Calu3 (cell line): Measurements from ENCODE around the gene RMND5A. TPM values are rescaled to one million over a fixed set of nuclear protein-coding genes. Genes with fewer than 3 reads are reported as not detected.

Experiments used
- BruUV-seq: library from RNA; stranded (reverse); fragments of 400-500 nt; replicated peaks from 2 replicates; lab custom pipeline; 2021; lab: Mats Ljungman, UMichigan
- CTCF ChIA-PET: fragments of 300-600 bp; sonication (Branson Sonifier 250); formaldehyde crosslinking; loops from one replicate; lab custom pipeline; 2022; ENCODE audit warnings: antibody characterized with exemption; lab: Charles Lee
- DNase-seq: peaks from one replicate; pipeline ENCODE4 v3.0.0; 2022
- H3K27ac Mint-ChIP-seq: one replicate; pipeline ENCODE4 v1.8.0; 2022; ENCODE audit warnings: mixed read lengths; ENCODE audit not compliant: unreplicated experiment
- H3K27me3 Mint-ChIP-seq: one replicate; pipeline ENCODE4 v1.8.0; 2022; ENCODE audit warnings: mixed read lengths; ENCODE audit not compliant: unreplicated experiment
- H3K36me3 Mint-ChIP-seq: one replicate; pipeline ENCODE4 v1.8.0; 2022; ENCODE audit warnings: mild to moderate bottlenecking, moderate library complexity, mixed read lengths; ENCODE audit not compliant: insufficient read depth, unreplicated experiment
- H3K4me1 Mint-ChIP-seq: one replicate; pipeline ENCODE4 v1.8.0; 2022; ENCODE audit warnings: mild to moderate bottlenecking, low read depth, mixed read lengths; ENCODE audit not compliant: unreplicated experiment
- H3K4me3 Mint-ChIP-seq: one replicate; pipeline ENCODE4 v1.8.0; 2022; ENCODE audit warnings: mild to moderate bottlenecking, low read depth, moderate library complexity, mixed read lengths; ENCODE audit not compliant: unreplicated experiment
- H3K9me3 Mint-ChIP-seq: one replicate; pipeline ENCODE4 v1.8.0; 2022; ENCODE audit warnings: low read depth, mixed read lengths; ENCODE audit not compliant: unreplicated experiment
- CTCF ChIP-seq: fragments of 200-600 bp; IDR thresholded peaks from one replicate; pipeline ENCODE4 v1.8.0; 2022; ENCODE audit warnings: antibody characterized with exemption; ENCODE audit not compliant: unreplicated experiment
- intact Hi-C: fragments of 100-400 bp; cut with micrococcal nuclease; formaldehyde crosslinking; loops from one replicate; pipeline ENCODE4 v1.10.0; 2022; ENCODE audit not compliant: unreplicated experiment
- total RNA-seq: library from RNA; stranded (reverse); gene quantifications from 2 replicates; pipeline ENCODE4 v1.2.3, GENCODE V29; 2022

RMND5A gene
- total RNA-seq, 1 experiment from 2014 or later = 52.4 TPM

- BruUV-seq = no TSS peak
- DNase-seq = no peak
- CTCF ChIA-PET = no interaction called here
- Mint-ChIP-seq H3K27ac (no peak overlapping the region), H3K9me3 (no peaks in the 10 kb centered on the region), H3K27me3 (no peaks in the 10 kb centered on the region), H3K4me1 (no peaks in the 10 kb centered on the region), H3K4me3 (no peak overlapping the region), H3K36me3 (no peaks in the 10 kb centered on the region)
- TF ChIP-seq CTCF = no peak
- intact Hi-C loops = no loop called here
Observed at GRCh38 chr2:86821306-86821705, 101.2 kb downstream of the RMND5A start.

GRCh38 chr2:86821842-86822241, 101.8 kb downstream of the RMND5A start:
- Mint-ChIP-seq H3K36me3 (no peaks in the 10 kb centered on the region), H3K27me3 (no peaks in the 10 kb centered on the region), H3K27ac (no peak overlapping the region), H3K4me3 (no peak overlapping the region), H3K9me3 (no peaks in the 10 kb centered on the region), H3K4me1 (no peaks in the 10 kb centered on the region)
- DNase-seq = no peak
- intact Hi-C loops = no loop called here
- BruUV-seq = no TSS peak
- CTCF ChIA-PET = no interaction called here
- TF ChIP-seq CTCF = no peak

- CTCF ChIA-PET = no interaction called here
- no peak for DNase-seq
- no peak for TF ChIP-seq CTCF
- no peaks in the 10 kb centered on the region for H3K9me3 Mint-ChIP-seq
- intact Hi-C loops = no loop called here
- no peaks in the 10 kb centered on the region for H3K4me1 Mint-ChIP-seq
- BruUV-seq = no TSS peak
- no peaks in the 10 kb centered on the region for H3K27me3 Mint-ChIP-seq
- H3K27ac Mint-ChIP-seq = no peak overlapping the region
- no peak overlapping the region for H3K4me3 Mint-ChIP-seq
- no peaks in the 10 kb centered on the region for H3K36me3 Mint-ChIP-seq
Observed at GRCh38 chr2:86822668-86823345, 102.7 kb downstream of the RMND5A start.

- no peaks in the 10 kb centered on the region for H3K9me3 Mint-ChIP-seq
Observed at GRCh38 chr2:86825036-86825692, 105.1 kb downstream of the RMND5A start.

More at GRCh38 chr2:86825036-86825692, 105.1 kb downstream of the RMND5A start:
- Mint-ChIP-seq H3K4me1 (no peaks in the 10 kb centered on the region), H3K27ac (no peak overlapping the region), H3K36me3 (no peaks in the 10 kb centered on the region), H3K27me3 (no peaks in the 10 kb centered on the region), H3K4me3 (no peak overlapping the region)
- intact Hi-C loops = no loop called here
- no peak for DNase-seq
- CTCF ChIA-PET = no interaction called here
- BruUV-seq = no TSS peak
- no peak for TF ChIP-seq CTCF
